Loucy (cell line): ENCODE measurements around the gene MAP6.
"Not testable (repeated sequence)": the region's sequence is repeated elsewhere in the genome, so short reads cannot be mapped to it uniquely, and the experiment has no call there.

Source experiments
- H2AFZ ChIP-seq: fragments of 200-600 bp; sonication (generic); 2 replicates; pipeline ENCODE4 v1.6.0; 2016; ENCODE audit warnings: antibody characterized with exemption, mild to moderate bottlenecking, low read length, moderate library complexity
- H3F3A ChIP-seq: fragments of 200-600 bp; 2 replicates; pipeline ENCODE4 v1.6.0; 2016; ENCODE audit warnings: antibody characterized with exemption, low read depth, mild to moderate bottlenecking
- H3K27me3 ChIP-seq: fragments of 200-600 bp; sonication (generic); 2 replicates; pipeline ENCODE4 v1.6.1; 2014; ENCODE audit warnings: low read length, mild to moderate bottlenecking; ENCODE audit not compliant: insufficient read depth, poor library complexity, severe bottlenecking
- H3K36me3 ChIP-seq: fragments of 200-600 bp; sonication (generic); 2 replicates; pipeline ENCODE4 v1.6.1; 2016; ENCODE audit warnings: low read length; ENCODE audit not compliant: insufficient read depth
- H3K4me1 ChIP-seq: fragments of 200-600 bp; sonication (generic); 2 replicates; pipeline ENCODE4 v1.5.1; 2014; ENCODE audit warnings: low read length, mild to moderate bottlenecking; ENCODE audit not compliant: insufficient read depth, poor library complexity, severe bottlenecking
- H3K4me2 ChIP-seq: fragments of 200-600 bp; sonication (generic); 2 replicates; pipeline ENCODE4 v1.6.0; 2014; ENCODE audit warnings: antibody characterized with exemption, low read length, low read depth, mild to moderate bottlenecking; ENCODE audit not compliant: poor library complexity, severe bottlenecking
- H3K4me3 ChIP-seq: fragments of 200-600 bp; sonication (generic); 2 replicates; pipeline ENCODE4 v1.5.1; 2014; ENCODE audit warnings: low read length, mild to moderate bottlenecking, mixed read lengths; ENCODE audit not compliant: poor library complexity, severe bottlenecking
- H3K79me2 ChIP-seq: fragments of 200-600 bp; sonication (generic); 2 replicates; pipeline ENCODE4 v1.6.1; 2014; ENCODE audit warnings: low read length; ENCODE audit not compliant: insufficient read depth
- H3K9ac ChIP-seq: fragments of 200-600 bp; sonication (generic); 2 replicates; pipeline ENCODE4 v1.6.0; 2014; ENCODE audit warnings: mild to moderate bottlenecking, low read depth, low read length, moderate library complexity; ENCODE audit not compliant: poor library complexity, severe bottlenecking
- H3K9me2 ChIP-seq: fragments of 200-600 bp; sonication (generic); replicated peaks from 2 replicates; pipeline ENCODE4 v1.6.1; 2016; ENCODE audit warnings: low read depth, low read length, mixed read lengths
- H3K9me3 ChIP-seq: fragments of 200-600 bp; sonication (generic); 2 replicates; pipeline ENCODE4 v1.6.1; 2014; ENCODE audit warnings: mild to moderate bottlenecking, antibody characterized with exemption, low read length, low read depth; ENCODE audit not compliant: insufficient read depth
- H4K20me1 ChIP-seq: fragments of 200-600 bp; sonication (generic); 2 replicates; pipeline ENCODE4 v1.6.0; 2014; ENCODE audit warnings: antibody characterized with exemption, low read length, mild to moderate bottlenecking; ENCODE audit not compliant: insufficient read depth, poor library complexity, severe bottlenecking
- CTCF ChIP-seq: fragments of 200-600 bp; sonication (generic); conservative IDR thresholded peaks from 2 replicates; pipeline ENCODE4 v1.5.1; 2014; ENCODE audit warnings: mild to moderate bottlenecking, antibody characterized with exemption, low read length
- EZH2phosphoT487 ChIP-seq: fragments of 200-600 bp; IDR thresholded peaks from 2 replicates; pipeline ENCODE4 v1.6.1; 2018; ENCODE audit warnings: antibody characterized with exemption, mild to moderate bottlenecking, moderate library complexity, borderline replicate concordance

MAP6 gene

GRCh38 chr11:75586395-75586794 is 82.4 kb downstream of the MAP6 start:
- H3F3A ChIP-seq: no peaks in the 10 kb centered on the region
- no peaks in the 10 kb centered on the region for H3K9me3 ChIP-seq
- H3K4me3 ChIP-seq: no peak overlapping the region
- no peaks in the 10 kb centered on the region for H3K36me3 ChIP-seq
- H3K4me2 ChIP-seq: no peak overlapping the region
- H2AFZ ChIP-seq: no peak overlapping the region
- TF ChIP-seq CTCF: no peak
- TF ChIP-seq EZH2phosphoT487: no peak
- no peaks in the 10 kb centered on the region for H3K79me2 ChIP-seq
- H3K27me3 ChIP-seq: no peaks in the 10 kb centered on the region
- peaks cover 7% of the 10 kb centered on the region for H3K4me1 ChIP-seq
- H3K9me2 ChIP-seq: no peaks in the 10 kb centered on the region
- H4K20me1 ChIP-seq: no peaks in the 10 kb centered on the region
- H3K9ac ChIP-seq: no peak overlapping the region

GRCh38 chr11:75585293-75585670 is 83.6 kb downstream of the MAP6 start:
- H3K9me3 ChIP-seq: no peaks in the 10 kb centered on the region
- no peaks in the 10 kb centered on the region for H3K9me2 ChIP-seq
- H2AFZ ChIP-seq: no peak overlapping the region
- H3K9ac ChIP-seq: no peak overlapping the region
- no peaks in the 10 kb centered on the region for H3F3A ChIP-seq
- H3K4me3 ChIP-seq: no peak overlapping the region
- H3K79me2 ChIP-seq: no peaks in the 10 kb centered on the region
- no peak for TF ChIP-seq EZH2phosphoT487
- H3K4me2 ChIP-seq: no peak overlapping the region
- H3K36me3 ChIP-seq: no peaks in the 10 kb centered on the region
- no peaks in the 10 kb centered on the region for H4K20me1 ChIP-seq
- H3K27me3 ChIP-seq: no peaks in the 10 kb centered on the region
- peaks cover 7% of the 10 kb centered on the region for H3K4me1 ChIP-seq

- not testable (repeated sequence) for H3K79me2 ChIP-seq, H3K36me3 ChIP-seq, H3K4me1 ChIP-seq, H3K9ac ChIP-seq, H2AFZ ChIP-seq, H3K4me2 ChIP-seq, H3K4me3 ChIP-seq, H3K27me3 ChIP-seq, H3F3A ChIP-seq, H4K20me1 ChIP-seq, H3K9me3 ChIP-seq, H3K9me2 ChIP-seq
Measured at GRCh38 chr11:75584659-75585292, 84.1 kb downstream of the MAP6 start.

- TF ChIP-seq CTCF (no peak), EZH2phosphoT487 (no peak)
- peak overlapping the region; percentile 81 for H3K9ac ChIP-seq
- H4K20me1 ChIP-seq: no peaks in the 10 kb centered on the region
- no peaks in the 10 kb centered on the region for H3K79me2 ChIP-seq
- H3K9me3 ChIP-seq: no peaks in the 10 kb centered on the region
- peak overlapping the region; percentile 77 for H3K4me3 ChIP-seq
- H3K4me2 ChIP-seq: peak overlapping the region; percentile 79
- peak overlapping the region; percentile 97 for H2AFZ ChIP-seq
- no peaks in the 10 kb centered on the region for H3F3A ChIP-seq
- peaks cover 7% of the 10 kb centered on the region for H3K4me1 ChIP-seq
- H3K27me3 ChIP-seq: no peaks in the 10 kb centered on the region
- H3K36me3 ChIP-seq: no peaks in the 10 kb centered on the region
- H3K9me2 ChIP-seq: no peaks in the 10 kb centered on the region
Measured at GRCh38 chr11:75583718-75584658, 84.8 kb downstream of the MAP6 start.
